ENCODE measurements around the gene PML. TPM values are rescaled to one million over a fixed set of nuclear protein-coding genes. Genes with fewer than 3 reads are reported as not detected.
A peak's percentile ranks its signal among the peaks of the same experiment; 100 is the strongest.

PML gene
- total RNA-seq, 1 experiment from 2014 or later = 47.7 TPM

- TF ChIP-seq E2F1 (CRISPR knock-in tag; IDR thresholded peaks at IDR 0.05) = no peak
- 0 out of 2 replicates have a peak, but pooled peaks have one; percentile 70 for TF ChIP-seq TEAD1 (CRISPR knock-in tag; IDR thresholded peaks at IDR 0.05)
- no peak for TF ChIP-seq ZMAT4 (CRISPR knock-in tag; IDR thresholded peaks at IDR 0.05)
- TF ChIP-seq ZNF121 (CRISPR knock-in tag; IDR thresholded peaks at IDR 0.05) = no peak
- TF ChIP-seq ZNF232 (CRISPR knock-in tag; IDR thresholded peaks at IDR 0.05) = no peak
- TF ChIP-seq ELF4 (CRISPR knock-in tag; IDR thresholded peaks at IDR 0.05; ENCODE audit: low read depth) = no peak
- TF ChIP-seq FOXP1 (CRISPR knock-in tag; IDR thresholded peaks at IDR 0.05; ENCODE audit: borderline replicate concordance) = no peak
- TF ChIP-seq SMAD3 (CRISPR knock-in tag; IDR thresholded peaks at IDR 0.05; ENCODE audit: borderline replicate concordance) = no peak
- no peak for TF ChIP-seq MYBL2 (CRISPR knock-in tag; IDR thresholded peaks at IDR 0.05)
- TF ChIP-seq, protein P1, sequence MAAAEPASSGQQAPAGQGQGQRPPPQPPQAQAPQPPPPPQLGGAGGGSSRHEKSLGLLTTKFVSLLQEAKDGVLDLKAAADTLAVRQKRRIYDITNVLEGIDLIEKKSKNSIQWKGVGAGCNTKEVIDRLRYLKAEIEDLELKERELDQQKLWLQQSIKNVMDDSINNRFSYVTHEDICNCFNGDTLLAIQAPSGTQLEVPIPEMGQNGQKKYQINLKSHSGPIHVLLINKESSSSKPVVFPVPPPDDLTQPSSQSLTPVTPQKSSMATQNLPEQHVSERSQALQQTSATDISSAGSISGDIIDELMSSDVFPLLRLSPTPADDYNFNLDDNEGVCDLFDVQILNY (CRISPR knock-in tag; IDR thresholded peaks at IDR 0.05) = 0 out of 2 replicates have a peak, but pooled peaks have one; percentile 54
- peak; percentile 70; the same call in 1 of the 2 replicates for TF ChIP-seq CREM (CRISPR knock-in tag; IDR thresholded peaks at IDR 0.05)
Measured at GRCh38 chr15:73991726-73992593, 2.6 kb upstream of the PML start, which contains the start of gene STOML1 (continued).

DNA sequence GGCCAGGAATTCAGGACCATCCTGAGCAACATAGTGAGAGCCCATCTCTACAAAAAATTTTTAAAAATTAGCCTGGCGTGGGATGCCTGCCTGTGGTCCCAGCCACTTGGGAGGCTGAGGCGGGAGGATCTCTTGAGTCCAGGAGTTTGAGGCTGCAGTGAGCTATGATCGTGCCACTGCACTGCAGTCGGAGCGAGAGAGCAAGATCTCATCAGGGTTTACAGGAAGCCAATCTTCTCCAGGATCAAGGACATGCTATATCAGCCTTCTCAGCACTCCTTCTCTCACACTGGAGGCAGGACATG lies 2.0 kb upstream of the PML start:
- peak overlapping the region; percentile 37 for H3K4me3 Mint-ChIP-seq
- peaks cover 13% of the 10 kb centered on the region for H3K27me3 Mint-ChIP-seq (ENCODE audit: low read depth)
- H3K27ac Mint-ChIP-seq = no peak overlapping the region
- ChIA-PET POLR2A (no interaction called here), CTCF (interaction anchor here (0.6 to 8.2 kb wide), 14 partner anchors 9 to 319 kb away, joined by 3 to 89 read pairs (median 4); no protein-coding TSS in a partner anchor)
- ATAC-seq = no peak
- H3K36me3 Mint-ChIP-seq = no peaks in the 10 kb centered on the region
- H3K9me3 Mint-ChIP-seq = no peaks in the 10 kb centered on the region
- peaks cover 36% of the 10 kb centered on the region for H3K4me1 Mint-ChIP-seq
- no peak for DNase-seq (ENCODE audit: low spot score)
- TF ChIP-seq ATF1 (CRISPR knock-in tag; IDR thresholded peaks at IDR 0.05) (no peak), ZNF263 (CRISPR knock-in tag; IDR thresholded peaks at IDR 0.05; ENCODE audit: low read depth) (no peak), ZNF396 (CRISPR knock-in tag; IDR thresholded peaks at IDR 0.05; ENCODE audit: borderline replicate concordance) (no peak), ESRRA (CRISPR knock-in tag; IDR thresholded peaks at IDR 0.05; ENCODE audit: borderline replicate concordance) (no peak), PREB (CRISPR knock-in tag; IDR thresholded peaks at IDR 0.05; ENCODE audit: borderline replicate concordance) (no peak), JAZF1 (CRISPR knock-in tag; IDR thresholded peaks at IDR 0.05) (no peak)
- TF ChIP-seq, protein P2, sequence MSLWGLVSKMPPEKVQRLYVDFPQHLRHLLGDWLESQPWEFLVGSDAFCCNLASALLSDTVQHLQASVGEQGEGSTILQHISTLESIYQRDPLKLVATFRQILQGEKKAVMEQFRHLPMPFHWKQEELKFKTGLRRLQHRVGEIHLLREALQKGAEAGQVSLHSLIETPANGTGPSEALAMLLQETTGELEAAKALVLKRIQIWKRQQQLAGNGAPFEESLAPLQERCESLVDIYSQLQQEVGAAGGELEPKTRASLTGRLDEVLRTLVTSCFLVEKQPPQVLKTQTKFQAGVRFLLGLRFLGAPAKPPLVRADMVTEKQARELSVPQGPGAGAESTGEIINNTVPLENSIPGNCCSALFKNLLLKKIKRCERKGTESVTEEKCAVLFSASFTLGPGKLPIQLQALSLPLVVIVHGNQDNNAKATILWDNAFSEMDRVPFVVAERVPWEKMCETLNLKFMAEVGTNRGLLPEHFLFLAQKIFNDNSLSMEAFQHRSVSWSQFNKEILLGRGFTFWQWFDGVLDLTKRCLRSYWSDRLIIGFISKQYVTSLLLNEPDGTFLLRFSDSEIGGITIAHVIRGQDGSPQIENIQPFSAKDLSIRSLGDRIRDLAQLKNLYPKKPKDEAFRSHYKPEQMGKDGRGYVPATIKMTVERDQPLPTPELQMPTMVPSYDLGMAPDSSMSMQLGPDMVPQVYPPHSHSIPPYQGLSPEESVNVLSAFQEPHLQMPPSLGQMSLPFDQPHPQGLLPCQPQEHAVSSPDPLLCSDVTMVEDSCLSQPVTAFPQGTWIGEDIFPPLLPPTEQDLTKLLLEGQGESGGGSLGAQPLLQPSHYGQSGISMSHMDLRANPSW (CRISPR knock-in tag; conservative IDR thresholded peaks at IDR 0.05; ENCODE audit: low read depth) = no peak
- TF ChIP-seq, protein P3, sequence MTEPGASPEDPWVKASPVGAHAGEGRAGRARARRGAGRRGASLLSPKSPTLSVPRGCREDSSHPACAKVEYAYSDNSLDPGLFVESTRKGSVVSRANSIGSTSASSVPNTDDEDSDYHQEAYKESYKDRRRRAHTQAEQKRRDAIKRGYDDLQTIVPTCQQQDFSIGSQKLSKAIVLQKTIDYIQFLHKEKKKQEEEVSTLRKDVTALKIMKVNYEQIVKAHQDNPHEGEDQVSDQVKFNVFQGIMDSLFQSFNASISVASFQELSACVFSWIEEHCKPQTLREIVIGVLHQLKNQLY (CRISPR knock-in tag; IDR thresholded peaks at IDR 0.05) = no peak
- TF ChIP-seq, protein P4, sequence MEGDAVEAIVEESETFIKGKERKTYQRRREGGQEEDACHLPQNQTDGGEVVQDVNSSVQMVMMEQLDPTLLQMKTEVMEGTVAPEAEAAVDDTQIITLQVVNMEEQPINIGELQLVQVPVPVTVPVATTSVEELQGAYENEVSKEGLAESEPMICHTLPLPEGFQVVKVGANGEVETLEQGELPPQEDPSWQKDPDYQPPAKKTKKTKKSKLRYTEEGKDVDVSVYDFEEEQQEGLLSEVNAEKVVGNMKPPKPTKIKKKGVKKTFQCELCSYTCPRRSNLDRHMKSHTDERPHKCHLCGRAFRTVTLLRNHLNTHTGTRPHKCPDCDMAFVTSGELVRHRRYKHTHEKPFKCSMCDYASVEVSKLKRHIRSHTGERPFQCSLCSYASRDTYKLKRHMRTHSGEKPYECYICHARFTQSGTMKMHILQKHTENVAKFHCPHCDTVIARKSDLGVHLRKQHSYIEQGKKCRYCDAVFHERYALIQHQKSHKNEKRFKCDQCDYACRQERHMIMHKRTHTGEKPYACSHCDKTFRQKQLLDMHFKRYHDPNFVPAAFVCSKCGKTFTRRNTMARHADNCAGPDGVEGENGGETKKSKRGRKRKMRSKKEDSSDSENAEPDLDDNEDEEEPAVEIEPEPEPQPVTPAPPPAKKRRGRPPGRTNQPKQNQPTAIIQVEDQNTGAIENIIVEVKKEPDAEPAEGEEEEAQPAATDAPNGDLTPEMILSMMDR (IDR thresholded peaks at IDR 0.05) = no peak
- TF ChIP-seq, protein P5, sequence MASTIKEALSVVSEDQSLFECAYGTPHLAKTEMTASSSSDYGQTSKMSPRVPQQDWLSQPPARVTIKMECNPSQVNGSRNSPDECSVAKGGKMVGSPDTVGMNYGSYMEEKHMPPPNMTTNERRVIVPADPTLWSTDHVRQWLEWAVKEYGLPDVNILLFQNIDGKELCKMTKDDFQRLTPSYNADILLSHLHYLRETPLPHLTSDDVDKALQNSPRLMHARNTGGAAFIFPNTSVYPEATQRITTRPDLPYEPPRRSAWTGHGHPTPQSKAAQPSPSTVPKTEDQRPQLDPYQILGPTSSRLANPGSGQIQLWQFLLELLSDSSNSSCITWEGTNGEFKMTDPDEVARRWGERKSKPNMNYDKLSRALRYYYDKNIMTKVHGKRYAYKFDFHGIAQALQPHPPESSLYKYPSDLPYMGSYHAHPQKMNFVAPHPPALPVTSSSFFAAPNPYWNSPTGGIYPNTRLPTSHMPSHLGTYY (CRISPR knock-in tag; IDR thresholded peaks at IDR 0.05) = no peak
- TF ChIP-seq, protein P6, sequence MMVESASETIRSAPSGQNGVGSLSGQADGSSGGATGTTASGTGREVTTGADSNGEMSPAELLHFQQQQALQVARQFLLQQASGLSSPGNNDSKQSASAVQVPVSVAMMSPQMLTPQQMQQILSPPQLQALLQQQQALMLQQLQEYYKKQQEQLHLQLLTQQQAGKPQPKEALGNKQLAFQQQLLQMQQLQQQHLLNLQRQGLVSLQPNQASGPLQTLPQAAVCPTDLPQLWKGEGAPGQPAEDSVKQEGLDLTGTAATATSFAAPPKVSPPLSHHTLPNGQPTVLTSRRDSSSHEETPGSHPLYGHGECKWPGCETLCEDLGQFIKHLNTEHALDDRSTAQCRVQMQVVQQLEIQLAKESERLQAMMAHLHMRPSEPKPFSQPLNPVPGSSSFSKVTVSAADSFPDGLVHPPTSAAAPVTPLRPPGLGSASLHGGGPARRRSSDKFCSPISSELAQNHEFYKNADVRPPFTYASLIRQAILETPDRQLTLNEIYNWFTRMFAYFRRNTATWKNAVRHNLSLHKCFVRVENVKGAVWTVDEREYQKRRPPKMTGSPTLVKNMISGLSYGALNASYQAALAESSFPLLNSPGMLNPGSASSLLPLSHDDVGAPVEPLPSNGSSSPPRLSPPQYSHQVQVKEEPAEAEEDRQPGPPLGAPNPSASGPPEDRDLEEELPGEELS (CRISPR knock-in tag; IDR thresholded peaks at IDR 0.05) = no peak
